WI38 (cell line): ENCODE data around the gene ACTN4.
A peak's percentile ranks its signal among the peaks of the same experiment; 100 is the strongest.

Experiments used
- H3K4me3 ChIP-seq: 2 replicates; pipeline ENCODE4 v1.5.1; 2011; ENCODE audit warnings: low read depth, mild to moderate bottlenecking, control low read depth, low read length
- TF ChIP-seq, protein P1 (sequence below): IDR thresholded peaks from 2 replicates; pipeline ENCODE4 v1.5.1; 2012; ENCODE audit warnings: low read depth, mild to moderate bottlenecking, control low read depth, low read length

The ACTN4 gene

GRCh38 chr19:38666663-38667511 lies 19.4 kb downstream of the ACTN4 start:
- peak overlapping the region; percentile 22 for H3K4me3 ChIP-seq
- TF ChIP-seq, protein P1, sequence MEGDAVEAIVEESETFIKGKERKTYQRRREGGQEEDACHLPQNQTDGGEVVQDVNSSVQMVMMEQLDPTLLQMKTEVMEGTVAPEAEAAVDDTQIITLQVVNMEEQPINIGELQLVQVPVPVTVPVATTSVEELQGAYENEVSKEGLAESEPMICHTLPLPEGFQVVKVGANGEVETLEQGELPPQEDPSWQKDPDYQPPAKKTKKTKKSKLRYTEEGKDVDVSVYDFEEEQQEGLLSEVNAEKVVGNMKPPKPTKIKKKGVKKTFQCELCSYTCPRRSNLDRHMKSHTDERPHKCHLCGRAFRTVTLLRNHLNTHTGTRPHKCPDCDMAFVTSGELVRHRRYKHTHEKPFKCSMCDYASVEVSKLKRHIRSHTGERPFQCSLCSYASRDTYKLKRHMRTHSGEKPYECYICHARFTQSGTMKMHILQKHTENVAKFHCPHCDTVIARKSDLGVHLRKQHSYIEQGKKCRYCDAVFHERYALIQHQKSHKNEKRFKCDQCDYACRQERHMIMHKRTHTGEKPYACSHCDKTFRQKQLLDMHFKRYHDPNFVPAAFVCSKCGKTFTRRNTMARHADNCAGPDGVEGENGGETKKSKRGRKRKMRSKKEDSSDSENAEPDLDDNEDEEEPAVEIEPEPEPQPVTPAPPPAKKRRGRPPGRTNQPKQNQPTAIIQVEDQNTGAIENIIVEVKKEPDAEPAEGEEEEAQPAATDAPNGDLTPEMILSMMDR: no peak

DNA sequence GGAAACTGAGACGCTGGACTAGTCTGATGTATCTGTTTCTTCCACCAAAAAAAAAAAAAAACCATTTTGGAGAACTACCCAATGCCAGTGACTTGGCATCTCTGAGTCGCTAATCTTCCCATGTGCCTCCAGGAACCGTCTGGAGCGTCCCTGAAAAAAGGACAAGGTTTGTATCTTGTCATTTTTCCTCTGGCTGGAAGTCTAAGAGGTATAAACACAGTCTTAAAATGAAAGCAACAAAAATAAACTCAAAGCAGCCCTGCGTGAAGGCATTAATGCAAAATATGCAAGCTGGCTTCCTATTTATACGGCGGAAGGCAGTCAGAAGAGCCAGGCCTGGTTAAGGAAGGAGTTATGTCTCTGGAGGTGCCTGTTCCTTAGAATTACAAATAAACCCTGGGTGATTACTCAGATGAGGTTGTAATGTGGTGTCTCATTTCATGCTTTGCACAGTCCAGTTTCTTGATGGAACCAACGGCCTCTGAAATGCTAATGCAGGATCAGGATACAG lies 20.3 kb downstream of the ACTN4 start:
- TF ChIP-seq, protein P1: no peak
- H3K4me3 ChIP-seq: peak overlapping the region; percentile 22

GRCh38 chr19:38669552-38669951 lies 22.1 kb downstream of the ACTN4 start:
- H3K4me3 ChIP-seq: no peak overlapping the region
- TF ChIP-seq, protein P1: no peak

- TF ChIP-seq, protein P1: no peak
Observed at GRCh38 chr19:38670921-38671398, 23.5 kb downstream of the ACTN4 start.

GRCh38 chr19:38671654-38672053 lies 24.2 kb downstream of the ACTN4 start:
- TF ChIP-seq, protein P1: no peak

More at GRCh38 chr19:38670921-38671398, 23.5 kb downstream of the ACTN4 start:
- H3K4me3 ChIP-seq: no peak overlapping the region

GRCh38 chr19:38673030-38673429 lies 25.6 kb downstream of the ACTN4 start:
- no peak overlapping the region for H3K4me3 ChIP-seq
- TF ChIP-seq, protein P1: no peak

More at GRCh38 chr19:38671654-38672053, 24.2 kb downstream of the ACTN4 start:
- H3K4me3 ChIP-seq: no peak overlapping the region
